Measurements from ENCODE around the gene CUEDC2. TPM values are rescaled to one million over a fixed set of nuclear protein-coding genes. Genes with fewer than 3 reads are reported as not detected.

CUEDC2 gene
- total and polyA plus RNA-seq, 2 donors (not counting 1 experiment from before 2014, with no cell fraction given): 60.8 to 62.3 TPM

GRCh38 chr10:102436312-102436711, 3.9 kb upstream of the CUEDC2 start:
- no peak for DNase-seq (ENCODE audit: low read depth in 2 of 2)
- Histone ChIP-seq H3K36me3 (ENCODE audit: control insufficient read depth, insufficient read depth, low read length) (no peaks in the 10 kb centered on the region), H3K4me1 (ENCODE audit: control insufficient read depth, extremely low read depth, insufficient read depth, low read length) (peaks cover 11% of the 10 kb centered on the region), H3K27ac (ENCODE audit: insufficient read depth, low read length) (no peak overlapping the region), H3K9me3 (ENCODE audit: control insufficient read depth, insufficient read depth, low read depth, low read length) (no peaks in the 10 kb centered on the region), H3K4me2 (ENCODE audit: extremely low read depth, insufficient read depth, low read length) (peak overlapping the region; percentile 45), H4K20me1 (ENCODE audit: control insufficient read depth, extremely low read depth, insufficient read depth, low read length) (no peaks in the 10 kb centered on the region), H3K79me2 (ENCODE audit: control insufficient read depth, insufficient read depth, low read length) (peaks cover 7% of the 10 kb centered on the region), H3K4me3 (replicated peaks in 1 of 4; ENCODE audit: control extremely low read depth in 1 of 4, insufficient read depth in 1 of 4, low read depth in 3 of 4, low read length in 4 of 4) (peak overlapping the region in 1 of 4 experiments; percentile 53), H3K27me3 (ENCODE audit: control insufficient read depth, insufficient read depth, low read length) (no peaks in the 10 kb centered on the region), H2AFZ (ENCODE audit: low read length) (no peak overlapping the region), H3K9ac (ENCODE audit: insufficient read depth, low read length) (no peak overlapping the region)
- TF ChIP-seq EZH2 (IDR thresholded peaks at IDR 0.05; ENCODE audit: low read length, missing control alignments): no peak

GRCh38 chr10:102435529-102436233, 3.3 kb upstream of the CUEDC2 start:
- peak overlapping the region; percentile 15 to 53 (median 30) for H3K4me3 ChIP-seq (replicated peaks in 1 of 4; ENCODE audit: control extremely low read depth in 1 of 4, insufficient read depth in 1 of 4, low read depth in 3 of 4, low read length in 4 of 4)
- no peaks in the 10 kb centered on the region for H3K27me3 ChIP-seq (ENCODE audit: control insufficient read depth, insufficient read depth, low read length)
- H3K4me2 ChIP-seq (ENCODE audit: extremely low read depth, insufficient read depth, low read length): peak overlapping the region; percentile 79
- no peaks in the 10 kb centered on the region for H3K36me3 ChIP-seq (ENCODE audit: control insufficient read depth, insufficient read depth, low read length)
- H2AFZ ChIP-seq (ENCODE audit: low read length): peak overlapping the region; percentile 54
- DNase-seq (ENCODE audit: low read depth in 2 of 2): no peak
- H3K79me2 ChIP-seq (ENCODE audit: control insufficient read depth, insufficient read depth, low read length): peaks cover 7% of the 10 kb centered on the region
- no peaks in the 10 kb centered on the region for H4K20me1 ChIP-seq (ENCODE audit: control insufficient read depth, extremely low read depth, insufficient read depth, low read length)
- no peak overlapping the region for H3K9ac ChIP-seq (ENCODE audit: insufficient read depth, low read length)
- no peaks in the 10 kb centered on the region for H3K9me3 ChIP-seq (ENCODE audit: control insufficient read depth, insufficient read depth, low read depth, low read length)
- no peak overlapping the region for H3K27ac ChIP-seq (ENCODE audit: insufficient read depth, low read length)
- TF ChIP-seq CTCF (conservative IDR thresholded peaks at IDR 0.05 in 1 of 2, IDR thresholded peaks at IDR 0.05 in 1 of 2; ENCODE audit: low read depth in 1 of 2, low read length in 2 of 2) (no peak), EZH2 (IDR thresholded peaks at IDR 0.05; ENCODE audit: low read length, missing control alignments) (no peak)
- H3K4me1 ChIP-seq (ENCODE audit: control insufficient read depth, extremely low read depth, insufficient read depth, low read length): peaks cover 11% of the 10 kb centered on the region

DNA sequence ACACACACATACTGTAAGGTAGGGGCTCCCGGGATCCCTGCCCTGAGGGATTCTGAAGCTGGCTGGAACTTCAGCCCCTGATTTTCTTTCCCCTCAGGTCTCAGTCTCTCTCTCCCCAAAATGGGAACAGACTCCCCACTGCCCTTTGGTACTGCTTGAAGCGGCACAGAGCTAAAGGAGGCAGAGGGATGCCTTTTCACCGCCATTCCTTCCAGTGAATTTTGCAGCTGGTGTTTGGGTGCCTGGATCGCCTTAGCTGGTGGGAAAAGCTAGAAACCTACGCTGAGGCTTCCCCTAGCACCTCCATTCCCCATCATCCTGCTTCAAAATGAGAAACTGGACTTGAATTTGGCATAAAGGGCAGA, 2.7 kb upstream of the CUEDC2 start:
- H4K20me1 ChIP-seq (ENCODE audit: control insufficient read depth, extremely low read depth, insufficient read depth, low read length): no peaks in the 10 kb centered on the region
- peak overlapping the region; percentile 57 for H3K4me2 ChIP-seq (ENCODE audit: extremely low read depth, insufficient read depth, low read length)
- H3K9ac ChIP-seq (ENCODE audit: insufficient read depth, low read length): no peak overlapping the region
- no peaks in the 10 kb centered on the region for H3K9me3 ChIP-seq (ENCODE audit: control insufficient read depth, insufficient read depth, low read depth, low read length)
- peaks cover 11% of the 10 kb centered on the region for H3K4me1 ChIP-seq (ENCODE audit: control insufficient read depth, extremely low read depth, insufficient read depth, low read length)
- H2AFZ ChIP-seq (ENCODE audit: low read length): peak overlapping the region; percentile 63
- no peaks in the 10 kb centered on the region for H3K27me3 ChIP-seq (ENCODE audit: control insufficient read depth, insufficient read depth, low read length)
- no peak overlapping the region for H3K27ac ChIP-seq (ENCODE audit: insufficient read depth, low read length)
- no peaks in the 10 kb centered on the region for H3K36me3 ChIP-seq (ENCODE audit: control insufficient read depth, insufficient read depth, low read length)
- DNase-seq (ENCODE audit: low read depth in 2 of 2): no peak
- TF ChIP-seq CTCF (conservative IDR thresholded peaks at IDR 0.05 in 1 of 2, IDR thresholded peaks at IDR 0.05 in 1 of 2; ENCODE audit: low read depth in 1 of 2, low read length in 2 of 2): no peak
- TF ChIP-seq EZH2 (IDR thresholded peaks at IDR 0.05; ENCODE audit: low read length, missing control alignments): no peak
- peak overlapping the region in 1 of 4 experiments; percentile 53 for H3K4me3 ChIP-seq (replicated peaks in 1 of 4; ENCODE audit: control extremely low read depth in 1 of 4, insufficient read depth in 1 of 4, low read depth in 3 of 4, low read length in 4 of 4)
- peaks cover 7% of the 10 kb centered on the region for H3K79me2 ChIP-seq (ENCODE audit: control insufficient read depth, insufficient read depth, low read length)

All from fibroblast of lung (primary cell).